IMR-90 (cell line): ENCODE results near the gene DCLRE1B. TPM values are rescaled to one million over a fixed set of nuclear protein-coding genes. Genes with fewer than 3 reads are reported as not detected.

Experiments used
- ATAC-seq: fragments of 200-7000 bp; cut with Tn5 transposase; 2 replicates; pipeline ENCODE4 v1.9.1; 2020; ENCODE audit warnings: low read depth, mild to moderate bottlenecking, moderate library complexity
- BruUV-seq: library from RNA; stranded (reverse); fragments of 400-500 nt; replicated peaks from 2 replicates; lab custom pipeline; 2021; lab: Mats Ljungman, UMichigan
- CTCF ChIA-PET: fragments of 300-600 bp; formaldehyde crosslinking; extraction: SDS; loops from one replicate; lab custom pipeline; 2021; ENCODE audit warnings: antibody characterized with exemption; lab: Yijun Ruan, JAX
- POLR2A ChIA-PET: fragments of 300-600 bp; sonication (Branson Sonifier 250); formaldehyde crosslinking; loops from one replicate; lab custom pipeline; 2022; ENCODE audit warnings: antibody characterized with exemption; ENCODE audit not compliant: unreplicated experiment; lab: Charles Lee
- DNase-seq: peaks from one replicate; pipeline ENCODE4 v3.0.0; 2013
- H2AFZ ChIP-seq: replicated peaks from 2 replicates; pipeline ENCODE3; 2013; ENCODE audit warnings: low read length, mild to moderate bottlenecking; ENCODE audit not compliant: poor library complexity
- H2AK5ac ChIP-seq: 2 replicates; pipeline ENCODE4 v1.6.1; 2013; ENCODE audit warnings: low read depth, low read length, inconsistent platforms
- H2AK9ac ChIP-seq: replicated peaks from 2 replicates; pipeline ENCODE3; 2013; ENCODE audit warnings: mild to moderate bottlenecking, low read depth, low read length, moderate library complexity; ENCODE audit not compliant: poor library complexity
- H2BK120ac ChIP-seq: 2 replicates; pipeline ENCODE4 v1.6.1; 2013; ENCODE audit warnings: low read depth, low read length, inconsistent platforms
- H2BK15ac ChIP-seq: 3 replicates; pipeline ENCODE4 v1.6.1; 2013; ENCODE audit warnings: low read depth, low read length, inconsistent platforms
- H2BK20ac ChIP-seq: 2 replicates; pipeline ENCODE4 v1.6.1; 2013; ENCODE audit warnings: low read depth, mild to moderate bottlenecking, inconsistent platforms, low read length, moderate library complexity
- H2BK5ac ChIP-seq: 2 replicates; pipeline ENCODE4 v1.6.1; 2013; ENCODE audit warnings: mild to moderate bottlenecking, low read depth, low read length, inconsistent platforms; ENCODE audit not compliant: poor library complexity, severe bottlenecking
- H3K14ac ChIP-seq: replicated peaks from 2 replicates; pipeline ENCODE4 v1.6.1; 2013; ENCODE audit warnings: low read depth, low read length, inconsistent platforms
- H3K18ac ChIP-seq: 2 replicates; pipeline ENCODE4 v1.6.1; 2013; ENCODE audit warnings: low read depth, low read length, control low read depth
- H3K23ac ChIP-seq: 2 replicates; pipeline ENCODE4 v1.6.1; 2013; ENCODE audit warnings: low read depth, low read length, inconsistent platforms
- H3K27ac ChIP-seq: 2 replicates; pipeline ENCODE4 v1.5.1; 2013; ENCODE audit warnings: mild to moderate bottlenecking, control low read depth, low read length; ENCODE audit not compliant: insufficient read depth
- H3K27me3 ChIP-seq: 2 replicates; pipeline ENCODE4 v1.6.1; 2013; ENCODE audit warnings: low read length; ENCODE audit not compliant: control insufficient read depth, insufficient read depth
- H3K36me3 ChIP-seq: 2 replicates; pipeline ENCODE4 v1.6.1; 2013; ENCODE audit warnings: low read length, mixed read lengths; ENCODE audit not compliant: control insufficient read depth, insufficient read depth
- H3K4ac ChIP-seq: 2 replicates; pipeline ENCODE4 v1.6.1; 2013; ENCODE audit warnings: low read depth, low read length, inconsistent platforms
- H3K4me1 ChIP-seq: 2 replicates; pipeline ENCODE4 v1.6.1; 2013; ENCODE audit warnings: low read length, mixed read lengths; ENCODE audit not compliant: control insufficient read depth, insufficient read depth
- H3K4me2 ChIP-seq: 2 replicates; pipeline ENCODE4 v1.6.1; 2013; ENCODE audit warnings: low read depth, mild to moderate bottlenecking, control low read depth, low read length, moderate library complexity
- H3K4me3 ChIP-seq: 2 replicates; pipeline ENCODE4 v1.5.1; 2013; ENCODE audit warnings: low read depth, mild to moderate bottlenecking, control low read depth, low read length, moderate library complexity; ENCODE audit not compliant: insufficient read depth
- H3K56ac ChIP-seq: 2 replicates; pipeline ENCODE4 v1.6.1; 2013; ENCODE audit warnings: low read length, inconsistent platforms; ENCODE audit not compliant: insufficient read depth; ENCODE audit errors: extremely low read depth
- H3K79me1 ChIP-seq, 2 experiments: 2 replicates each; pipeline ENCODE4 v1.6.1; 2013; ENCODE audit warnings: low read length in 2 of 2, inconsistent platforms in 1 of 2, low read depth in 1 of 2
- H3K9ac ChIP-seq: 2 replicates; pipeline ENCODE4 v1.6.1; 2013; ENCODE audit warnings: low read depth, low read length, control low read depth
- H3K9me1 ChIP-seq: 2 replicates; pipeline ENCODE4 v1.6.1; 2013; ENCODE audit warnings: low read length, inconsistent platforms; ENCODE audit not compliant: insufficient read depth
- H3K9me3 ChIP-seq: 2 replicates; pipeline ENCODE4 v1.6.1; 2013; ENCODE audit warnings: low read length; ENCODE audit not compliant: control insufficient read depth, insufficient read depth
- H4K20me1 ChIP-seq: 2 replicates; pipeline ENCODE4 v1.6.1; 2013; ENCODE audit warnings: low read length, inconsistent platforms; ENCODE audit not compliant: insufficient read depth
- H4K5ac ChIP-seq: 2 replicates; pipeline ENCODE4 v1.6.1; 2013; ENCODE audit warnings: mild to moderate bottlenecking, low read depth, low read length, control low read depth
- H4K8ac ChIP-seq, 2 experiments: 2 replicates each; pipeline ENCODE4 v1.6.1; 2013; ENCODE audit warnings: low read depth in 2 of 2, low read length in 2 of 2, control low read depth in 1 of 2, inconsistent platforms in 1 of 2
- H4K91ac ChIP-seq: 2 replicates; pipeline ENCODE4 v1.6.1; 2013; ENCODE audit warnings: low read depth, low read length, inconsistent platforms; ENCODE audit not compliant: insufficient read depth
- CEBPB ChIP-seq: IDR thresholded peaks from 2 replicates; pipeline ENCODE4 v1.6.1; 2012; ENCODE audit warnings: low read depth, low read length, improper control_type of control experiment
- CHD1 ChIP-seq: IDR thresholded peaks from 2 replicates; pipeline ENCODE4 v1.6.1; 2012; ENCODE audit warnings: low read depth, low read length, improper control_type of control experiment
- MXI1 ChIP-seq: IDR thresholded peaks from 2 replicates; pipeline ENCODE4 v1.6.1; 2012; ENCODE audit warnings: low read depth, mild to moderate bottlenecking, low read length, moderate library complexity, borderline replicate concordance
- RFX5 ChIP-seq: IDR thresholded peaks from 2 replicates; pipeline ENCODE4 v1.8.0; 2012; ENCODE audit warnings: low read depth, mild to moderate bottlenecking, low read length, moderate library complexity
- SMC3 ChIP-seq: fragments of 150-350 bp; IDR thresholded peaks from 2 replicates; pipeline ENCODE4 v1.6.1; 2016; ENCODE audit warnings: low read depth, mild to moderate bottlenecking, antibody characterized with exemption, low read length, moderate library complexity
- WGBS, 2 experiments: methylation state at CpG; one replicate each; pipeline versions ENCODE4 v1.1.5 to v1.1.7; 2013; ENCODE audit warnings: missing lambda C conversion rate in 2 of 2; ENCODE audit not compliant: insufficient read length in 1 of 2; ENCODE audit errors: extremely low coverage in 2 of 2; 5-methylcytosine and 5-hydroxymethylcytosine counted together
- dilution Hi-C: fragments of 300-500 bp; cut with HindIII; formaldehyde crosslinking; loops from one replicate; pipeline ENCODE4 v1.14.3; 2018; ENCODE audit warnings: low sequenced_read_pairs; ENCODE audit not compliant: unreplicated experiment
- in situ Hi-C: fragments of 300-500 bp; cut with MboI; formaldehyde crosslinking; loops from 3 replicates; pipeline ENCODE4 v1.14.3; 2019; ENCODE audit warnings: low sequenced_read_pairs, inconsistent platforms, mixed read lengths
- intact Hi-C: fragments of 100-400 bp; cut with micrococcal nuclease; formaldehyde crosslinking; loops from 2 replicates; pipeline ENCODE4 v1.10.0; 2022
- polyA plus RNA-seq, 3 experiments: library from polyadenylated mRNA; depleted of rRNA; stranded (reverse); fragments of >200 nt; gene quantifications; 2 replicates each; pipeline ENCODE4 v1.2.3, GENCODE V29; 2012; ENCODE audit warnings: low replicate concordance in 1 of 3
- total RNA-seq: library from RNA; depleted of rRNA; stranded (reverse); fragments of >200 nt; gene quantifications from 2 replicates; pipeline ENCODE4 v1.2.3, GENCODE V29; 2012
- TF ChIP-seq, protein P1 (sequence below): conservative IDR thresholded peaks from 2 replicates; pipeline ENCODE4 v1.5.1; 2012; ENCODE audit warnings: mild to moderate bottlenecking, low read depth, low read length, improper control_type of control experiment
- TF ChIP-seq, protein P2 (sequence below): fragments of 150-350 bp; IDR thresholded peaks from 2 replicates; pipeline ENCODE4 v1.6.1; 2016; ENCODE audit warnings: low read depth, mild to moderate bottlenecking, low read length, moderate library complexity, borderline replicate concordance

DCLRE1B gene
- total and polyA plus RNA-seq, 2 of the 4 experiments (the other 2 are of a cell fraction): 4.9 to 6.1 TPM

DNA sequence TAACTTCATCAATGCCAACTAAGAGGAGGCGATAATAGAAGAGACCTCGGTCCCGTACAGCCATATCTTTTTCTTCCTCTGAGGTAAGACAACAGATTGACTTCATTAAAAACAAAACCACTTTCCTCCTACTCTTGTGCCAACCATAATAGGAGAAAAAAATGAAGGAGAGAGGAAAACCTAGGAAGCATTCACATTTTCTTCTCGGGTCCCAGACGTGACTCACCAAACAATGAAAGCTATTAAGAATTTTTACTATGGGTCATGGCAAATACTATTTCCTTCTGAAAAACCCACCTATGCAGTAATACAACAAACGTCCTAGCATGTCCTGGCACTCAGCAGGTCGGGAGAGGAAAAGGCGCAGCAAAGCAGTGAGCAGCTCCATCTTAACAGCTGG lies 9.2 kb upstream of the DCLRE1B start:
- Histone ChIP-seq H3K36me3 (peaks cover 16% of the 10 kb centered on the region), H2BK15ac (no peak overlapping the region), H3K14ac (no peak overlapping the region), H2BK5ac (no peak overlapping the region), H3K27ac (no peak overlapping the region), H4K5ac (no peak overlapping the region), H3K56ac (no peak overlapping the region), H3K23ac (no peak overlapping the region), H3K18ac (no peak overlapping the region), H3K79me1 (peaks cover 0 to 6% of the 10 kb centered on the region in 2 experiments; a peak in 1 of 4 replicates), H3K9me3 (no peaks in the 10 kb centered on the region), H4K20me1 (no peaks in the 10 kb centered on the region), H2AFZ (no peak overlapping the region), H2BK120ac (no peak overlapping the region), H3K4ac (no peak overlapping the region), H3K4me2 (no peak overlapping the region), H2AK5ac (no peak overlapping the region), H4K91ac (no peak overlapping the region), H3K4me3 (no peak overlapping the region), H2BK20ac (no peak overlapping the region), H4K8ac (no peak overlapping the region), H3K4me1 (no peaks in the 10 kb centered on the region), H3K9ac (no peak overlapping the region), H2AK9ac (no peak overlapping the region), H3K9me1 (no peaks in the 10 kb centered on the region), H3K27me3 (no peaks in the 10 kb centered on the region)
- no peak for DNase-seq
- intact Hi-C loops: no loop called here
- no TSS peak for BruUV-seq
- ChIA-PET CTCF (interaction anchor here (0.6 kb wide), 1 partner anchor 32 kb away, joined by 3 read pairs; no protein-coding TSS in a partner anchor), POLR2A (no interaction called here)
- in situ Hi-C loops: no loop called here
- TF ChIP-seq SMC3 (no peak), CEBPB (no peak), MXI1 (no peak), RFX5 (no peak), CHD1 (no peak)
- TF ChIP-seq, protein P1, sequence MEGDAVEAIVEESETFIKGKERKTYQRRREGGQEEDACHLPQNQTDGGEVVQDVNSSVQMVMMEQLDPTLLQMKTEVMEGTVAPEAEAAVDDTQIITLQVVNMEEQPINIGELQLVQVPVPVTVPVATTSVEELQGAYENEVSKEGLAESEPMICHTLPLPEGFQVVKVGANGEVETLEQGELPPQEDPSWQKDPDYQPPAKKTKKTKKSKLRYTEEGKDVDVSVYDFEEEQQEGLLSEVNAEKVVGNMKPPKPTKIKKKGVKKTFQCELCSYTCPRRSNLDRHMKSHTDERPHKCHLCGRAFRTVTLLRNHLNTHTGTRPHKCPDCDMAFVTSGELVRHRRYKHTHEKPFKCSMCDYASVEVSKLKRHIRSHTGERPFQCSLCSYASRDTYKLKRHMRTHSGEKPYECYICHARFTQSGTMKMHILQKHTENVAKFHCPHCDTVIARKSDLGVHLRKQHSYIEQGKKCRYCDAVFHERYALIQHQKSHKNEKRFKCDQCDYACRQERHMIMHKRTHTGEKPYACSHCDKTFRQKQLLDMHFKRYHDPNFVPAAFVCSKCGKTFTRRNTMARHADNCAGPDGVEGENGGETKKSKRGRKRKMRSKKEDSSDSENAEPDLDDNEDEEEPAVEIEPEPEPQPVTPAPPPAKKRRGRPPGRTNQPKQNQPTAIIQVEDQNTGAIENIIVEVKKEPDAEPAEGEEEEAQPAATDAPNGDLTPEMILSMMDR: no peak
- TF ChIP-seq, protein P2, sequence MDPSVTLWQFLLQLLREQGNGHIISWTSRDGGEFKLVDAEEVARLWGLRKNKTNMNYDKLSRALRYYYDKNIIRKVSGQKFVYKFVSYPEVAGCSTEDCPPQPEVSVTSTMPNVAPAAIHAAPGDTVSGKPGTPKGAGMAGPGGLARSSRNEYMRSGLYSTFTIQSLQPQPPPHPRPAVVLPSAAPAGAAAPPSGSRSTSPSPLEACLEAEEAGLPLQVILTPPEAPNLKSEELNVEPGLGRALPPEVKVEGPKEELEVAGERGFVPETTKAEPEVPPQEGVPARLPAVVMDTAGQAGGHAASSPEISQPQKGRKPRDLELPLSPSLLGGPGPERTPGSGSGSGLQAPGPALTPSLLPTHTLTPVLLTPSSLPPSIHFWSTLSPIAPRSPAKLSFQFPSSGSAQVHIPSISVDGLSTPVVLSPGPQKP: no peak
- ATAC-seq: no peak
- dilution Hi-C loops: no loop called here
- WGBS, 2 experiments: no CpG with 5 or more reads among the region's 8 CpGs
